CD4-positive, alpha-beta T cell treated with Interleukin-15 for 1 hour (primary cell): Measurements from ENCODE around the gene DIPK1A.

Experiments
- DNase-seq: peaks from one replicate; pipeline ENCODE4 v3.0.0-alpha.2; 2020

DIPK1A gene

DNA sequence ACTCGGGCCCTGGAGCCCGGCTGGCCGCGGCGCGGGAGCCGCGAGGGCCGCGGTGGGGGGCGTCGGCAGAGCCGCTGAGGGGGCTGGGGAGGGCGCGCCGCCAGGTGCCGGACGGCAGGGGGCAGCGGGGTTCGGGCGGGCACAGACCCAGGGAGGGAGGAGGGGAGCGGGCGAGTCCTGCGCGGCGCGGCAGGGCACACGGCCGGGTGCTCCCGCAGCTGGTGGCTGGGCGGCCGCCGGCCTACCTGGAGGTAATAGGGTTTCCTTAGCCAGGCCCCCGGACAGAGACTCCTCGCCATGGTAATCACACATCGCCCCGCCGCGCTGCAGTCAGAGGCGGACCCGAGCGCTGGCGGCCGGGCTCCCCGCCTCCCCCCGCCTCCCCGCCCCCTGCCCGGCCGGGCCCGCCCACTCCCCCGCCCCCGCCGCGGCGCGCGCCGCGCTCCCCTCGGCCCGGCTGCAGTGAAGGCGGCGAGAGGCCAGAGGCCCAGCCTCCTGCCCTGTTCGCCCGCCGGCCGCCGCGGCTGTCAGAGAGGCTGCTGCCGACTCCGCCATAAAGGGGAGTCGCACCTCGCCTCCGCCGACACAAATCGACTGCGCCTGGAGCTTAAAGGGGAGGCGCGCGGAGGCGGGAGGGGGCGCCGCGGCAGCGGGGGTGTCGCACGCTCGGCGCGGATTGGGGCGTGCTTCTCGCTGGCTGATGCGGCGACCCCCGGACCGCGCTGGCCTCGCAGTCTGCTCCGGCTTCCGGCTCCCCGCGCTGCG is at the start of gene DIPK1A:
Gene DIPK1A (minus strand): TSS at position 332 of the 765 bp plus-strand sequence. CDS start 33 bp downstream, at position 299.
- peak; percentile 83 for DNase-seq

DNA sequence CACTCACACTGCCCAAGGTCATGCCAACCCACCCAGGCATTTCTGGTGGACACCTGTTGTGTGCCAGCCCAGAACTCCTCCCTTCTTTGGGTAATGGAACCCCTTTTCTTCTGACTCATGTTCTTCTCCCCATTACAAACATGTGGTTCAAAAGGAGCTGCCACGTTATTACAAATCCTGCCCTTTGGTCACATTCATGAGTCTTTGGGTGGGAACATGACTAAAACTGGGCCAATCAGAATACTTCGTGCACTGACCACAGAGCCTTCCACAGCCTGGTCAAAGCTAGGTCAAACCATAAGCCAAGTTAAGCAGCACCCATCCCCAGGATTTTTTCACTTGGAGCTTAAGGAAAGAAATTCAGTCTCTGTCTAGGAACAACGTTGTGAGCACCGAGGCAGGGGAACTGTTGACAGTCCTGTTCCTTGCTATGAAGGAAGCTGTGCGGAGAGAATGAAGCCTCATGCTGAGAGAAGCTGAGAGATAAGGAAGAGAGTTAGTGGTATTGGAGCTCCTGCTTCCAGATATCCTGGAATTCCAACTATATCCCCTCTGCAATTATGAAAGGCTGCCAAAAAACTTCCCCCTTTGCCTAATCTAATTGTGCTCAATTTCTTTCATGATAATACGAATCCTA is 46.8 kb upstream of the DIPK1A start:
- no peak for DNase-seq

DNA sequence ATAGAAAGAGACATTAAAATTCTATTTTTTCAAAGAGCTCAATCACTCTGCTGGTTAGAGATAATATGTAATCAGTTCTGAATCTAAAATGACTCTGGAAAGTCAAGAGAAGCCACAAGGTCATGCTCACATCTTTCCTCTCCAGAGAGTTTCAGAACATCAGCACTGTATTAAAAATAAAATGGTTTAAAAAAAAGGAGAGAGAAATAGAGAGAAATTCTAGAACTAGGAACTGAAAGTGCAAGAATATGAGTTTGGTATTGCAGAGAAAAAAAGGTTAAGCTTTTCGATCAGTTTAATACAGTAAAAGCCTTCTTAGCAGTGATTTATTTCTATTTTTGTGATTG is 44.0 kb upstream of the DIPK1A start:
- no peak for DNase-seq

DNA sequence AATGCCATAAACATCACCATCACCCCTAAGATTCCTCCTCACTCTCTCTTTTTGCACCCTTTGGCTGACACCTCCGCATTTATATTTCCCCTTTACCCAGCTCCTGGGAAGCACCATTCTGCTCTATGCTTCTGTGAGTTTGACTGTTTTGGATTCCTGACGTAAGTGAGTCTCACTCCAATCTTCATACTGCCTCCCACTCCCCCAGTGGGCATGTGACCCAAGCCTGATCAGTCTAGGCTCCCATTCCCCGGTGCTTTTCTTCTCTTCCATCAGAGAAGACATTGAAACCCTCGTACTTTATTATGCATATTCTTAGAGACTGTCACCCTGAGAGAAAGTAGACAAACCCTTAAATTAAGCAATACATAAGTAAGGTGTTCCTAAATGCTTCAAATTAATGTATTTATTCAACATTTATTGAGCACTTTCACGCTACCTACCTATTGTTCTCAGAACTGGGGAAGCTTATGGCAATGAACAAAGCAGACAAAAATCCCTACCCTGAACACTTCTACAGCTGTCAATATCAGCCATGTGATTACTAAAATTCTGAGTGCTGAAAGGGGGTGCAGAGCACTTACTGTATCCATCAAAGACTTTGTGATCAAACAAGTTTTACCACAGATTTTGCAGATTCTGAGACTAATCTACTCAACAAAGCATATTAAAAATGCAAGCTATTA is 43.4 kb upstream of the DIPK1A start:
- DNase-seq = no peak

DNA sequence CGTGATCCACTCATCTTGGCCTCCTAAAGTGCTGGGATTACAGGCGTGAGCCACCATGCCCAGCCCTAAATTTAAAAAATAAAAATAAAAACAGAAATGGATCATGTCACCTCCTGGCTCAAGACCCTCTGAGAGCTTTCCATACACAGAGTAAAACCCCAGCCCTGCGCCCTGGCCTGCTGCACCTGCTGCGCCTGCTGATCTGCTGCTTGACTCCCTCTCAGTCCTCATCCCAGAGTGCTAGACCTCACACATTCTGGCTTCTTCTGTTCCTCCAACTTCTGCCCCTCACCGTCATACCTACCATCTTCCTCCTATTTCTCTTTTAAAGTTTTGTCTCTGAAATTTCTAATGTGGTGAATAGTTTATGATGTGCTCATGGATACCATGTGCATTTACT is 42.7 kb upstream of the DIPK1A start:
- DNase-seq = no peak

DNA sequence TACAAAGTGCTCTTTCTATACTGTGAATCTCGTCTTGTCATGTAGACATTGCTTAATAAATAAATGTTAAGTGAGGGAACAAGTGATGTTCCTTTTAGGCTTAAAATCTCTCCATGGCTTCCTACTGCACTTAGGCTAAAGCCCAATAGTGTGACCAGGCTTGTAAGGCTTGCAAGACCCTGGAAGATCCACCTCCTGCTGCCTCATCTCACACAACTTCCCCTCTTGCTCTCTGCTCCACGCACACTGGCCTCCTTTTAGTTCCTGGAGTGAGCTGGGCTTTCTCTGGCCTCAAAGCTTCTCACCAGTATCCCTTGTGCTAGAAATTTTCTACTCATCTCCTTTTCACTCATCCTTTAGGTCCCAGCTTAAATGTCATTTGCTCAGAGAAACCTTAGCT is 41.5 kb upstream of the DIPK1A start:
- no peak for DNase-seq

DNA sequence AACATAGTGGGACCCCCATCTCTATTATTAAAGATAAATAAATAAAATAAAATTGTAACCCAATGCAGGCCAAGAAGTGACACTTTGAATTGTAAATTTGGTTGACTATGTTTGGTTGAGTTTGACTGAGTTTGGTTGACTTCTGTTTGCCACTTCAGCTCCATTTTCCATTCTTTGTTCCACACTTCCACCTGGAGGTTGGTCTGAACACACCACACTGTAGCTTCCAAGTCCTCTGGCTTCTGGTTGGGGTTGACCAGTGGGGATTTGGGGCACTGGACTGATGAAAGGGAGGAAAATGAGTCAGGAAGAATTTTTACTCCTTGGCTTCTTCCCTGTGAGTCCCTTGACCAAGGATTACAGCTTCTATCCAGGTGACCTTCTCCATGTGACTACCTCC is 40.6 kb upstream of the DIPK1A start:
- no peak for DNase-seq

DNA sequence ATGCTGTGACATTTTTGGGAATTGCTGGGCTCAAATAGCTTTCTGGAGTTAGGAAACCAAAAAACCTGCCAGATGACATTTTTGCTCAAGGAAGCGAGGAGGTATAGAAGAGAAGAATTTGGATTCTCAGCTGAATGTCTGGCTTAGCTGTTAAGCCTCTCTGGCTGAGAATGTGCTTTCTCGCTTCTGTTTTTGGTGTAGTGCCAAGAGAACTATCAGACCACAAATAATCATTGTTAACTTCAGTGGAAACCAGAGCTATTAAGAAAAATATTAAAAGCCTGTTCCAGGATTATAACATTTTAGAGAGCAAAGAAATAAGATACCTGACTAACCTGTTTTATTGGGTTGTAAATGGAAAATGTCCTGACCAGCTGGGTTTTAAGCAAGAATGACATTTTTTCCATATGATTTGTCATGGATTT is 39.5 kb upstream of the DIPK1A start:
- no peak for DNase-seq

DNA sequence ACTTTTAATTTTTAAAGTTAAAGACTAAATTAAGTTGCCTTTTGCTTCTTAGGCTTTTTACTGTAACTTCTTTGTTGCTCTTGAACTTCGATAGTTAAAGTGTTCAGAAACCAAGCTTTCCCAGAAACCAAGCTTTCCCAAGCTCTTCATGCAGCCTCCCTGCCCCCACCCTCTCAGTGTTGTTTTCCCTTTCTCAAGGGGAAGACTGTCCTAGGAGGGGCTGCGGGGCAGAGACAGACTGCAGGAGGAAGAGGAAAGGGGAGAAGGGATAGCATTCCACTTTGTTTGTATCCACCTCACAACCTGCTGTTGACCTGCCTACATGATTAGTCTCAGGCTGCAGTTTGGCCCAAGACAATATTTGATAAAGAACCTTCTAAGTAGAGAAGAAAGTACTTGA is 39.0 kb upstream of the DIPK1A start:
- no peak for DNase-seq

DNA sequence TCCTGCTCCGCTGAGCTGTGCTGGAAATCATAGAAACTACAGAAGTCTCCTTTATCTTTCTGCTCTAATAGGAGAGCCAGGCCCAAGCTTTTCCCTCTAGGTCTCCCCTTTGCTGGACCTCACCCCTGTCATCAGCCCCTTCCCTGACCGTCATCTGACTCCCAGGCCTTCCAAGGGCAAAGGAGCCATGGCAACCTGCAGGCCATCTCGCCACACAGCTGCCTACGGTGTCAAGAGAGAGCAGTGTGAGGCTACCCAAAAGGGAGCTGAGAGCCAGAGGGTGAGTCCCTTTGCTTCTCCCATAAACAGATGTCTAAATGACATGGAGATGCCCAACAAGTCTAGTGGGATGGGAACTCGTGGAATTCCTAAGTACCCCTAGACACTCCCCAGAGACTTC is 37.6 kb upstream of the DIPK1A start:
- DNase-seq = no peak

DNA sequence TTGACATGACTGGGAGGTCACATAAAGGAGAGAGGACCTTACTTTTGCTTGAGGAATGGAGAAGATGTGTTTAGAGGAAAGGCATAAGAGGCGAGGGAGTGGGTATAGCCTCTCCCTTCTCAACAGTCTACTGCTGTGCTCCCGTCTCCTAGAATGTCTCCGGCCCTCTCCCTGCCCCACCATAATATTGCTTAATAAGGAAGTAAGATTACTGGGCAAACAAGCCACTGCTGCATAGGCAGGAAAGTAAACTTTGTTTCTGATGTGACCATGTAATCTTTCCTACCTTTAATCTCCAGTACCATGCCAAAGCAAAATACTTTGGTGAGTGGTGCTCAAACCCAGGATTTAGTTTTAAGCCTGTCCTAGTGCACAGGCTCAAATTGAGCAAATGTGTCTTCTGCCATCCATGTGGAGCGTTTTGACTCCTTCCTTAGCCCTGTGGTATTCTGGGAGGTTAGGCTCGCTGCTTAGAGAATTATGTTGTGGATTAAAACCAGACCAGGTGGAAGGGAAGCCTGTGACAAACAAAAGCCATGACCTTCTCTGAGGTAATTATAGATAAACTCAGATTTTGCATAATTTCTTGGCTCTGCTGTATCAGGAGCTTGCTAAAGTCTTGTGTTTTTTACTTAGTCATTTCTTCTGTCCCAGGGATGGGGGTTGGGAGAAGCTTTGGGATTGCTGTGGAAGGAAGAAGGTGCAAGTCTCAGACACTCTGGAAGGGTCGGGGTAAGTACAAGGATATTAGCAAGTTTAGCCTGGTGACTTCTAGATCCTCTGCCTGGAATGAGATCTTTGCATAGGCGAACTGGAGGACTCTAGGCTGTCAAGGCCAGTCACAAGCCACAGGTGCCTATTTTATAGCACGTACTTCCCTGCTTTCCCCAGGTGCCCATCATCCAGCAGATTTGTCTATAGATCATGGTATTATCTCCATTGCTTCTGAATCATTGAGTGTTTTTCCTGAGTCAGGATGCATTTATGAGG is 34.5 kb upstream of the DIPK1A start:
- DNase-seq = no peak

DNA sequence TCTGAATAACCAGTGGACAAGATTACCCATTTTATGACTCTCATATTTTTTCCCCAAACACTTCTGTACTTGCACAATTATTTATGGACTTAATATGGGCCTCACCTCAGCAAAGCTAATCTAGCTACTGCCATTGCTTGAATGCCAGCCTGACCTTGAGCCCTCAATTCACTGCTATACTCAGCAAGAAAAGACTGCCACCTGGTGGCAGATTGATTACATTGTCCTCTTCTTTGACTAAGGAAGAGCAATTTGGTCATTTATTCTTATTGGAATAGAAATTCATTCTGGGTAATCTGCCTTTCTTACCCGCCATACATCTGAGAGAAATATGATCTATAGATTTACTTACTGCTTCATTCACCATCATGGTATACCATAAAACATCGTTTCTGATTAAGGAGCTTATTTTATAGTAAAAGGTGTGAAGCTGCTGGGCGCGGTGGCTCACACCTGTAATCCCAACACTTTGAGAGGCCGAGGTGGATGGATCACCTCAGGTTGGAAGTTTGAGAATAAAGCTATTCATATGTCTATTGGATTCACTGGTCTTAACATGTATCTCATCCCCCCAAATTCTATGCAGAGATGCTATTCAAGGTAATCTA is 32.9 kb upstream of the DIPK1A start:
- DNase-seq = peak; percentile 76

DNA sequence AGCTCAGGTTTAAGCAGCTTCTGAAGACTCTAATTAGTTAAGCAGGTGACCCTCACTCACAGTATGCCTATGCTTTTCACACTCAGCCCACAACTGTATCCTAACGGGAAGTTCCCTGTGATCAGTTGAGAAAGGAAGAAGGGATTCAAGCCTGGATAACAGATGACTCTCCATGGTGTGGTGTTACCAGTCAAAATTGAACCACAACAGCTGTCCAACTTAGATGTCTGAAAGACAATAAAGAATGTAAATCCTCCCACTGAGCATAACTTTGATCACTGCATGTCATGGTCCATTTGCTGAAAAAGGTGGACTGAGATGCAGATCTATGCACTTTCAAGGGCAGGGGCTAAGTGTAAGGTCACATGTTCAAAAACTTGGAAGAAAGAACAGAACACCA is 32.3 kb upstream of the DIPK1A start:
- no peak for DNase-seq

DNA sequence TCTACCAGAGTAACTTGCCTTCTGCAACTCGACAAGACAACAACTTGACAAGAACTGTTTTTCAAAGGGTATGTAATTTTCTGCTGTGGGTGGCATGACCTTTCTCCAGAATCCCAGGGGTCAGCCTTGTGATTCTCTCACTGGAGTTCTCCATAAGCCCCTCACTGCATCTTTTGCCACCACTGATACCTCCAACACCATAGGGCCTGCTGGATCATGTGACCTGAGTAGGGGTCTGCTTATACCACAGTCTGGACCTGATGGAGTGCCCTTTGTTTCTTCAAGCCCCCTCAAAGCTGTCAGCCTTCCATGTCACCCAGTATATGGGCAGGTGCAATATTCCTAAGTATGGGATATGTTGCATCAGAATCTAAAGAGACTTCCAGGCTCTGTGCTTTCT is 31.6 kb upstream of the DIPK1A start:
- DNase-seq = no peak

DNA sequence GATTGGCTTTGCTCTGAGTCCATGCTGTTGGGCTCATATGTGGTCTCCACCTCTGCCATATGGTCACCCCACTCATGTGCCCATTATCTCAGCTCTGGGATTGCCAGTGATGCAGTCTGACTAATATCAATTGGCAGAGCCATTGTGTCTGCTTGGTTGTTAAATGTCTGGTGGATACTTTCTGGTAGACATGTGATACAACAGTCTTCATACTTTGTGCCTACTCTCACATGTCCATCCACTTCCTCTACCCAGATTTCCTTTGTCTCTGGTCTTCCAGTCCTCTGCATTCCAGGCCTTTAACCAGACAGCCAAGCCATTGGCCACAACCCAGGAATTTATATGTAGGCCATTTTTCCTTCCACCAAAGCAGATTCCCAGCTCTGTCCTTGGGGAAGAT is 30.8 kb upstream of the DIPK1A start:
- no peak for DNase-seq

DNA sequence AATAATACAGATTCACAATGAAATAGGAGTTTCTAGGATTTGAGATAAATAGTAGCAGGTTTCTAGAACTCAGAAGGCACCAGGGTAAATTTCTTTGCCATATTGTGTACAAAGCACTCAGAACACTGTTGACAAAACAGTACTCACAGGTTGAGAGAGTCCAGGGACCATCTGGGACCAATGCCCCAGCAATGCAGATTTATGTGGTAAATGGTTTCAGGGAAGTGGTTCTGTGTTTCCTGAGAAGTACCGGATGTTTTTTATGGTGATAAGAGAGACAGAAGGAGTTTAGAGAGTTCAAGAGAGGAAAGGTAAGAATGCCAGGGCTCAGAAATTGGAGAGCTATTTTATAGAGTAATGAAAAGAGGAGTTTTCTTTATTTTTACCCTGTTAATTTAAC is 29.6 kb upstream of the DIPK1A start:
- peak; percentile 63 for DNase-seq

DNA sequence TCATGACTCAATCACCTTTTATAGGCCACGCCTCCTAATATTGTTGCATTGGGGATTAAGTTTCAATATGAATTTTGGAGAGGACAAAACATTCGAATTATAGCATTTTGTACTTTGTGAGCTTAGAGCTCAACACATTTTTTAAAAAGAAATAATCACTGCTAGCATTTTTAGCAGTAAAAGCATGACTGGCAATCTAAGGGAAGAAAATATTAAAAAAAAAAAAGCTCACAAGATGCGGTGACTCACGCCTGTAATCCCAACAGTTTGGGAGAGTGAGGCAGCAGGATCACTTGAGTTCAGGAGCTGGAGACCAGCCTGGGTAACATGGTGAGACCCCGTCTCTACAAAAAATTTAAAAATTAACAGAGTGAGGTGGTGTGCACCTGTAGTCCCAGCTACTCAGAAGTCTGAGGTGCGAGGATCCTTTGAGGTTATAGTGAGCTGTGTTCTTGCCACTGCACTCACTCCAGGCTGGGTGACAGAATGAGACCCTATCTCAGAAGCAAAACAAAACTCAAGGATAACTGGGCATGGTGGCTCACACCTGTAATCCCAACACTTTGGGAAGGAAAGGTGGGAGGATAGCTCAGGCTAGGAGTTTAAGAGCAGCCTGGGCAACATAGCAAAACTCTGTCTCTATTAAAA is 28.8 kb upstream of the DIPK1A start:
- no peak for DNase-seq

DNA sequence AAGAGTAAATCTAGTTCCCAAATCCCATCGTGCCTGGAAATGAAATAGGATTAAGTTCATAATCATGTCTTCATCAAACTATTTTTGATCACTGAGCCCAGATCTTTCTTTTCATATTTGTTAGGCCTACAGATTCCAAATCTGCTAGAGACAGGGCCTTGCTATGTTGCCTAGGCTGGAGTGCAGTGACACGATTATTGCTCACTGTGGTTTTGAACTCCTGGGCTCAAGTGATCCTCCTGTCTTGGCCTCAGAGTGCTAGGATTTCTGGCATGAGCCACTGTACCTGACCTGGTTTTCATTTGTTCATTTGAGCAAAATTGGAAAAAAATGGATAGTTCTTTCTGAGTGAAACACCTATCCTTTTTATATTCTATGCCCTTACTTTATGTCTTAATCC is 28.0 kb upstream of the DIPK1A start:
- DNase-seq = no peak

DNA sequence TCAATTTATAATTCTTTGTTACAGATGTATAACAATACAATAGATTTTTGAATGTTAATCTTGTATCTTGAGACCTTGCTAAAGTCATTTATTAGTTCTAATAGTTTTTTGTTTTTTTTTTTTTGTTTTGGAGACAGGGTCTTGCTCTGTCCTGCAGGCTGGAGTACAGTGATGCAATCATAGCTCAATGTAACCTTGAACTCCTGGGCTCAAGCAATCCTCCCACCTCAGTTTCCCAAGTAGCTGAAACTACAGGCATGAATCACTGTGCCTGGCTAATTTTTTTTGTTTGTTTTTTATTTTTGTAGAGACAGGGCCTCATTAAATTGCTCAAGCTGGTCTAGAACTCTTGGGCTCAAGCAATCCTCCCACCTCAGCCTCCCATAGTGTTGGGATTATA is 26.2 kb upstream of the DIPK1A start:
- no peak for DNase-seq

DNA sequence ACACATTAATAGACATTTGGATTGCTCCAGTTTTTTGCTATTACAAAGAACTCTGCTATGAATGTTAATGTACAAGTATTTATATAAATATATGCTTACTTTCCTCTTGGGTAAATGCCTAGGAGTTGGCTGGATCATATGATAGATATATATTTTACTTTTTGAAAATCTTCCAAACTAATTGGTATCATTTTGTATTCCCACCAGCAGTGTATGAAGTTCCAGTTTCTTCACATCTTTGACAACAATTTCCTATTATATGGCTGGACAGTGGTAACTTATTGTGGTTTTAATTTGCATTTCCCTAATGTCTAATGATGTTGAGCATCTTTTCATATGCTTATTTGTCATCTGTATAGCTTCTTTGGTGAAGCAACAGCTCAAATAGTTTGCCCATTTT is 23.8 kb upstream of the DIPK1A start:
- no peak for DNase-seq

DNA sequence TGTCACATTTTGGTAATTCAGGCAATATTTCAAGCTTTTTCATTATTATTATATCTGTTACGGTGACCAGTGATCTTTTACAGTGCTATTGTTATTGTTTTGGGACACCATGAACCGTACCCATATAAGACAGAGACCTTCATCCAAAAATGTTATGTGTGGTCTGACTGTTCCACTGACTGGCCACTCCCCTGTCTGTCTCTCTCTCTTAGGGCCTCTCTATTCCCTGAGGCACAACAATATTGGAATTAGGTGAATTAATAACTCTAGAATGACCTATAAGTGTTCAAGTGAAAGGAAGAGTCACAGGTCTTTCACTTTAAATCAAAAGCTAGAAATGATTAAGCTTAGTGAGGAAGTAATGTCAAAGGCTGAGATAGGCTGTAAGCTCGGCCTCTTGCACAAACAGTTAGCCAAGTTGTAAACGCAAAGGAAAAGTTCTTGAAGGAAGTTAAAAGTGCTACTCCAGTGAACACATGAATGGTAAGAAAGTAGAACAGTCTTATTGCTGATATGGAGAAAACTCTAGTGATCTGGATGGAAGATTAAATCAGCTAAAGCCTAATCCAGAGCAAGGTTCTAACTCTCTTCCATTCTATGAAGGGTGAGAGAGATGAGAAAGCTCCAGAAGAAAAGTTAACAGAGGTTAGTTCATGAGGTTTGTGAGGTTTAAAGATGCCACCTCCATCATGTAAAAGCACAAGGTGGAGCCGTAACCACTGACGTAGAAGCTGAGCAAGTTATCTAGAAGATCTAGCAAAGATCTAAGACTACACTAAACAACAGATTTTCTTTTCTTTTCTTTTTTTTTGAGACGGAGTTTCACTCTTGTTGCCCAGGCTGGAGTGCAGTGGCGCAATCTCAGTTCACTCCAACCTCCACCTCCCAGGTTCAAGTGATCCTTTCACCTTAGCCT is 19.7 kb upstream of the DIPK1A start:
- DNase-seq = peak; percentile 72
